Measurements from ENCODE around the gene SIGLEC12.

GRCh38 chr19:51521357-51521756 lies 19.8 kb upstream of the SIGLEC12 start:
- TF ChIP-seq CTCF (IDR thresholded peaks at IDR 0.05) (no peak), POLR2A (IDR thresholded peaks at IDR 0.05; ENCODE audit: low read length) (no peak), REST (IDR thresholded peaks at IDR 0.05) (no peak), NR3C1 (IDR thresholded peaks at IDR 0.05) (no peak), HOXA7 (CRISPR knock-in tag; IDR thresholded peaks at IDR 0.05) (no peak), MAX (IDR thresholded peaks at IDR 0.05) (no peak), FOSL2 (IDR thresholded peaks at IDR 0.05) (no peak), FOSL2 (CRISPR knock-in tag; IDR thresholded peaks at IDR 0.05) (no peak), KDM1A (IDR thresholded peaks at IDR 0.05; ENCODE audit: low read depth) (no peak), PBX3 (IDR thresholded peaks at IDR 0.05) (no peak), ZSCAN20 (CRISPR knock-in tag; IDR thresholded peaks at IDR 0.05) (no peak), RAD21 (conservative IDR thresholded peaks at IDR 0.05 in 1 of 2, IDR thresholded peaks at IDR 0.05 in 1 of 2) (no peak), PHF8 (IDR thresholded peaks at IDR 0.05; ENCODE audit: borderline replicate concordance, low read depth) (no peak)
